ENCODE data around the gene EEFSEC. TPM values are rescaled to one million over a fixed set of nuclear protein-coding genes. Genes with fewer than 3 reads are reported as not detected.

EEFSEC gene
- total RNA-seq, 4 donors from 2014 or later: 11.7 to 23.0 (median 14.9) TPM

GRCh38 chr3:128279601-128279880 lies 126.3 kb downstream of the EEFSEC start:
- ATAC-seq (ENCODE audit: low FRiP score): no peak
- TF ChIP-seq, protein P1, sequence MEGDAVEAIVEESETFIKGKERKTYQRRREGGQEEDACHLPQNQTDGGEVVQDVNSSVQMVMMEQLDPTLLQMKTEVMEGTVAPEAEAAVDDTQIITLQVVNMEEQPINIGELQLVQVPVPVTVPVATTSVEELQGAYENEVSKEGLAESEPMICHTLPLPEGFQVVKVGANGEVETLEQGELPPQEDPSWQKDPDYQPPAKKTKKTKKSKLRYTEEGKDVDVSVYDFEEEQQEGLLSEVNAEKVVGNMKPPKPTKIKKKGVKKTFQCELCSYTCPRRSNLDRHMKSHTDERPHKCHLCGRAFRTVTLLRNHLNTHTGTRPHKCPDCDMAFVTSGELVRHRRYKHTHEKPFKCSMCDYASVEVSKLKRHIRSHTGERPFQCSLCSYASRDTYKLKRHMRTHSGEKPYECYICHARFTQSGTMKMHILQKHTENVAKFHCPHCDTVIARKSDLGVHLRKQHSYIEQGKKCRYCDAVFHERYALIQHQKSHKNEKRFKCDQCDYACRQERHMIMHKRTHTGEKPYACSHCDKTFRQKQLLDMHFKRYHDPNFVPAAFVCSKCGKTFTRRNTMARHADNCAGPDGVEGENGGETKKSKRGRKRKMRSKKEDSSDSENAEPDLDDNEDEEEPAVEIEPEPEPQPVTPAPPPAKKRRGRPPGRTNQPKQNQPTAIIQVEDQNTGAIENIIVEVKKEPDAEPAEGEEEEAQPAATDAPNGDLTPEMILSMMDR (IDR thresholded peaks at IDR 0.05): no peak
- no peak for DNase-seq (ENCODE audit: low spot score)

DNA sequence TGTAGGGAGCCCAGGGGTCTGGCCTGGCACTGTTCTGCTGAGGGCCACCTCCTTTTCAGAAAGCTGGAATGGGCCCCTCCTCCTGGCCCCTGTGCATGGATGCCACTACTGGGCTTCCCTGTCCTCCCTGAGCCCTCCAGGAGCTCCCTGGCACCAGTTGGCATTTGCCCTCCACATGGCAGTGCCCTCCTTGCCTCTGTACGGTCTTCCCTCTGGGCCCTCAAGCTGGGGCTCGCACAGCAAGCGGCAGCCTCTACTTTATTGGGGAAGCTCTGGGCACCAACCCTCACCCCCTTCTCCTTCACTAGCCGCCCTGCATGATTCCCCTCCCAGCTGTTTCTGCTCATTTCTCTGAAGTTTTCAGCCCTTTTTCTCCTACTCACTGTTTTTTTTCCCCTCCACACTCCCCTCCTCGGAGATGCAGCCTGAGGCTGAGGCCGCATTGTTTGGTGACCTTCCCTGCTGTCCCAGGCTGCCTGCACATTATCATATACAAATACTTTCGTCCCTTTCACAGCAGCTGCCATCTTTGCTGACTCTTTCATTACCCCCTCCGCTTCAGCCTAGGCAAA lies 127.3 kb downstream of the EEFSEC start:
- ATAC-seq (ENCODE audit: low FRiP score) (no peak), DNase-seq (ENCODE audit: low spot score) (no peak)
- TF ChIP-seq, protein P1 (IDR thresholded peaks at IDR 0.05): no peak

DNA sequence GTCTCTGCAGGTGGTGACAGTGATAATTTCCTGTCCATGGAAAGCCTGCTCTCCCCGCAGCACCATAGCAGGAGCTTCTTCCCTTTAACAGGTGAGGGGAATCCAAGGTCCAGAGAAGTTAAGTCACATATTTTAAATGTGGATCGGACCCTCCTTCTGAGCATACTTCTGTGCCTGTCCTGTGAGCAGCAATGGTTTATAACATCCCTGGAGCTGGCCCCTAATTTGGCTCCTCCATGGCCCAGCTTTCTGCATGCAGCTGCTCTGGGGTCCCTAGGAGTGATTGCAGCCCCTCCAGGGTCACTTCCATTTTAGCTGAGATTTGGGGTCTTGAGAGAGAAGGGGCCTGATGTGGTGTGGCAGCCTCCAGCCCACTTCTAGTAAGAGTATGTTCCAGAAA lies 127.8 kb downstream of the EEFSEC start:
- ATAC-seq (ENCODE audit: low FRiP score) (no peak), DNase-seq (ENCODE audit: low spot score) (no peak)
- TF ChIP-seq, protein P1 (IDR thresholded peaks at IDR 0.05): no peak

DNA sequence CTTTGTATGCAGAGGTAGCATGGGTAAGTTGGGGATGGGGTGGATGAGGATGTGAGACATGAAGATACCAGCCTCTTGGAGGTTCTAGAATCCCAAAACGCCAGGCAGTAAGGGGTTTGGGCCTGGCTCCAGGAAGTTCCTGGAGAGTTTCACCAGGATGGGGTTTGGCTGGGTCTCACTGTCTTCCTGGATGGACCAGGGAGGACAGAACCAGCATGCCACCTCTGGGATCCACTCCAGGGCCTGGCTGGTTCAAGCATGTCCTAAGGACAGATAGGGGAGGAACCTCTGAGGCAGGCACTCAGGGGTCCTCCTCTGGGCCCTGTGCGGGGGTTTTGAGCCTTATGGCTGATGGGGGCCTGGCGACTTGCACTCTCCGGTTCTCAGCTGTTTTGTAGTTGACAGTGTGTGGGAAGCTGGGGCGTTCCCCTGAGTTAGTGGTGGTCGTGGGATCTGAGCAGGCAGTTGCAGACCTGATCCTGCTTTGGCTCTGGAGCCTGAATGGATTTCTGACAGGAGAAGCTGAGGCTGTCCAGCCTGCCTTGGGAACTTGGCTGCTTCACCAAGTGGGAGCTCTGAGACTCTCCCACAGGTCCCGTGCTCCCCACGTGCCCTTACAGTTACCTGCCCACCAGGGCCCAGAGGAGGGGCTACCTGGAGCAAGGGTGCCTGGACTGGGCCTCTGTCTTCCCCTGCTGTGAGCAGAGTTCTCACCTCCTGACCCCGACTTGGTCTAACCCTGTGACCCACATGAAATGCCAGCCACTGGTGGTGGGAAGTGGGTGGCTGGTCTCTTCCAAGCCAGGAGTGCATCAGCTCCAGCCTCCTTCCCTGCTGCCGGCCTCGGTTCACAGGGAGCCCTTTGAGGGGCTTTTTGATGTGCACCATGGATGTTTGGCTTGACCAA lies 128.4 kb downstream of the EEFSEC start:
- no peak for DNase-seq (ENCODE audit: low spot score)
- TF ChIP-seq, protein P1 (IDR thresholded peaks at IDR 0.05): no peak
- ATAC-seq (ENCODE audit: low FRiP score): no peak

- ATAC-seq (ENCODE audit: low FRiP score): no peak
- no peak for DNase-seq (ENCODE audit: low spot score)
- TF ChIP-seq, protein P1 (IDR thresholded peaks at IDR 0.05): no peak
Observed at GRCh38 chr3:128282380-128283196, 129.3 kb downstream of the EEFSEC start.

DNA sequence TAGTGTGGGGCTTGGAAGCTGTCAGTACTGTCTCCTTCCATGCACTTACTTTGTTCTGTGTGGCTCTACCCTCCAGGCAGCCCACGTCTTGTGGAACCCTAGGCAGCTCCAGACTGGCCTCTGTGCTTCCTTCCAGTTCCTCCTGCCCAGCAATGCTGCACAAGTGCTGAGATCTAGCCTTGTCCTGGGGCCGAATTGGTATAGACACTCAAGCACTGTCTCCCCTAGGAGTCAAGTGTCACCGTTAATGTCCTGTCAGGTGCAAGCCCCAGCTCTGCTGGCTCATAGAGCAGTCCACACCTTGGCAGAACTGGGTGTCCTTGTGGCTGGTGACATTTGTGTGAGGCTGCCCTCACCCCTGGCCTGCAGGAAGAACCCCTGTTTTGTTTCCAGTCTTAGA lies 130.1 kb downstream of the EEFSEC start:
- ATAC-seq (ENCODE audit: low FRiP score) (no peak), DNase-seq (ENCODE audit: low spot score) (no peak)

More for the DNA sequence above, 130.1 kb downstream of the EEFSEC start:
- TF ChIP-seq, protein P1 (IDR thresholded peaks at IDR 0.05): no peak
